ENCODE data around the gene MORF4L1.

- peak; percentile 66 for TF ChIP-seq CTCF (conservative IDR thresholded peaks at IDR 0.05; ENCODE audit: low read depth, low read length)
- TF ChIP-seq EZH2 (IDR thresholded peaks at IDR 0.05; ENCODE audit: borderline replicate concordance, low read depth, low read length, poor library complexity, severe bottlenecking) = no peak
These were observed 12.5 kb upstream of the MORF4L1 start for GRCh38 chr15:78859971-78860719.
